Hepatocyte (in vitro differentiated cells): ENCODE data around the gene ZDHHC13.

Source experiments
- CTCF ChIP-seq: fragments of 200-600 bp; sonication (generic); IDR thresholded peaks from 2 replicates; pipeline ENCODE4 v1.5.1; 2016; ENCODE audit warnings: antibody characterized with exemption, mild to moderate bottlenecking; ENCODE audit not compliant: poor library complexity
- EZH2phosphoT487 ChIP-seq: fragments of 200-600 bp; sonication (generic); IDR thresholded peaks from one replicate; pipeline ENCODE4 v1.6.1; 2018; ENCODE audit warnings: antibody characterized with exemption, mild to moderate bottlenecking, low read depth, moderate library complexity; ENCODE audit not compliant: unreplicated experiment, severe bottlenecking

DNA sequence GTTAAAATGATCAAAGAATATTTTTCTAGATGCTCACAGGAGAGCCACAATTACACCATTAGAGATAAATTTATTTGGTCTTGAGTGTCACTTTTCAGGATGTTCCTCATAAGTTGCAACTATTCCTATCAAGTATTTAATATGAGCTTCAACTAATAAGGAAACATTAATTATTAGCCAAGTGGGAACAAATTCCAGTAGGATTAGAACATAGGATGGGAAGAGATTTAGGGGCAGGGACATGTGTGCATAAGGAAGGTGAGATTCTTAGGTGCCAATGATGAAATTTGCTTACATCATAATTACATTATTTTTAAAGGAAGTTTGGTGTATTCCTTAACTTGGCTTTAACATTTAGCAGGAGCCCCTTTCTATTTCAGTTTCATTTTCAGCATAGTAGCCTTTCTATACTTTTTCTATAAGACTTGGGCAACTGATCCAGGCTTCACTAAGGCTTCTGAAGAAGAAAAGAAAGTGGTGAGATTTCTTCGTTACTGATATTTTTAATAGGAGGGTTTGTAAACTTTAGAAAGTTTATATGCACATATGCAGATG lies 46.1 kb downstream of the ZDHHC13 start:
- TF ChIP-seq EZH2phosphoT487 (no peak), CTCF (no peak)
